ENCODE measurements around the gene FASLG.

Gene FASLG

DNA sequence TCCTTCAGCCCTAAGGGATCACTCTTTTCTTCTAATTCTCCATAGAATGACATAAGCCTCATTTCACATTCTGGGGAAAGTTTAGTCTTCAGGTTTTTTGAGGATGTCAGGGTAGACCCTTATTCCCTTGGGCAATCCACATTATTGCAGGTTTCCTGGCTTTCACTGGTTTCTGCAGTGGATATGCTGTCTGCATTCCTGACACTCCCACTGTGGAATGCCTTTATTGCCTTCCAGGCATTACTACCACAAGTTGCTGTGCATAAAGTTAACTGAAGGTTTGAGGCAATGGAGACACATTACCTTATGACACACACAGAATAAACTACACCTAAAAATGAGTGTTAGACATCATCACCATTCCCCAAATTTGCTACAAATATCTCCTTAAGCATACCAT lies 12.7 kb downstream of the FASLG start:
- H3K27ac ChIP-seq = no peak overlapping the region
- TF ChIP-seq ZFX (IDR thresholded peaks at IDR 0.05) = no peak
- TF ChIP-seq, protein P1, sequence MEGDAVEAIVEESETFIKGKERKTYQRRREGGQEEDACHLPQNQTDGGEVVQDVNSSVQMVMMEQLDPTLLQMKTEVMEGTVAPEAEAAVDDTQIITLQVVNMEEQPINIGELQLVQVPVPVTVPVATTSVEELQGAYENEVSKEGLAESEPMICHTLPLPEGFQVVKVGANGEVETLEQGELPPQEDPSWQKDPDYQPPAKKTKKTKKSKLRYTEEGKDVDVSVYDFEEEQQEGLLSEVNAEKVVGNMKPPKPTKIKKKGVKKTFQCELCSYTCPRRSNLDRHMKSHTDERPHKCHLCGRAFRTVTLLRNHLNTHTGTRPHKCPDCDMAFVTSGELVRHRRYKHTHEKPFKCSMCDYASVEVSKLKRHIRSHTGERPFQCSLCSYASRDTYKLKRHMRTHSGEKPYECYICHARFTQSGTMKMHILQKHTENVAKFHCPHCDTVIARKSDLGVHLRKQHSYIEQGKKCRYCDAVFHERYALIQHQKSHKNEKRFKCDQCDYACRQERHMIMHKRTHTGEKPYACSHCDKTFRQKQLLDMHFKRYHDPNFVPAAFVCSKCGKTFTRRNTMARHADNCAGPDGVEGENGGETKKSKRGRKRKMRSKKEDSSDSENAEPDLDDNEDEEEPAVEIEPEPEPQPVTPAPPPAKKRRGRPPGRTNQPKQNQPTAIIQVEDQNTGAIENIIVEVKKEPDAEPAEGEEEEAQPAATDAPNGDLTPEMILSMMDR (conservative IDR thresholded peaks at IDR 0.05) = no peak

DNA sequence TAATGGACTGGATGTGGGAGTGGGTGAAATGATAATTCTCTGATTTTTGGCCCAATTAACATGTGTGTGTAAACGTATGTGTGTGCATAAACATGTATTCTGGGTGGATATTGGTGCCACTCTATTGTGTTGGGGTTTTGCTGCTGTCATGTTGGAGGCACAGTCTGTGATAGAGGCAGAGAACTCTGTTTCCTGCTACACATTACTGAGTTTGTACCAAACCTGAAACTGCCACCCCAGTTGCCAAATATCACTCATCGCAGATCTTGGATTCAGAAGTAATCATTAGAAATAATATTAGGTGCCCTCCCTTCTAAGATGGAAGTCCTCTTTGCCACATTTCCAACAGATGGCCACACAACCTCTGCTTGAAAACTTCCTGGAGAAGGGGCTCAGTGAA lies 13.8 kb downstream of the FASLG start:
- H3K27ac ChIP-seq = no peak overlapping the region
- TF ChIP-seq, protein P1 (conservative IDR thresholded peaks at IDR 0.05) = no peak
- no peak for TF ChIP-seq ZFX (IDR thresholded peaks at IDR 0.05)

DNA sequence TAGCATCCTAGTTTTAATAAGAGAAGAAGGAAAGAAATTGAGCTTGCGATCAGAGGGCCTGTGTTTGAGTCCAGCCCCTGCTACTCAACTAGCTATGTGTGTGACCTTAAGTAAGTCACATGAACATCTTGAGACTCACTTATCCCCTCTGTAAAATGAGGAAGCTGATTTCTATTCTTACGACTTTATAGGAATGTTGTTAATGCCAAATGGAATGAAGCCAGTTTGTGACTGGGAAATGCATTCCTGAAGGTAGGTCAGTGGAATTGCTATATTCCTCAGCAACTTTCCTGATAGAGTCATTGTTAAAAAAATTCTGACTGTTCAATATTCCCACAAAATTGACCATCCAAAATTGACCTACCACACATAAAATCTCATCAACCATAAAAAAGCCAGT lies 14.9 kb downstream of the FASLG start:
- TF ChIP-seq ZFX (IDR thresholded peaks at IDR 0.05) = no peak
- TF ChIP-seq, protein P1 (conservative IDR thresholded peaks at IDR 0.05) = no peak
- H3K27ac ChIP-seq = no peak overlapping the region

DNA sequence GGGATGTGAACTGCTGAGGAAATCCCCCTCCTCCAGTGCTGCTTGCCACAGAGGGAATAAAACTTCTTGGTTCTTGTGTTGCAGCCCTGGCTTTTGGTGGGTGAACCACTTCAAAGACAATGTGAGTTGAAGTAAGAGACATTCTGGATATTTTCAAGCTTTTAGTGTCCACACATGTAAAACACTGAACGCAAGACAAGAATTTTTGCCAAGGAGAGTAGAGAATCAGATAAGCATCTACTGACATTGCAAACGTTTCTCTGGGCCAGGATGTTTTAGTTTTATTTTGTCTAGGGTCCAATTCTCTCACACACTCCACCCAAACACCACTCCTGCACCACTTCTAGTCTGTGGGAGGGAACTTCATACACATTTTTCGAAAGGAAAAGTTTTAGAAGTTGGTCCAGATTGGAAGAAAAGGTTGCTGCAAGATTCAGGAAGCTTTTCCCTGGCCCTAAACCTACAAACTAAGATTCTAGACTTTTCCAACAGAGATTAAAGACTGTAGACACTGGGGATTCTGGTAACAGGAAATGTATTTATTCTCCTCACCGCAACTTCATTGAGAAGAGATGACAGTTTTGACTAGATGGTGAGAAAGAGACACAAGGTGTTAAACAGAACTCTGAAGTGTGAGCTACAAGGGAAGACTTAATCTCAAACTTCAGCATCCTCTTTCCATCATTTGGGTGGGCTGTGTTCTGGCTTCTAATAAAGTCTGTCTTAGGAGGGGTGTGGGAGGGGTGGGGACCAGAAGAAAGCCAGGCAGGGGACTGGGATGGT lies 16.1 kb downstream of the FASLG start:
- H3K27ac ChIP-seq = no peak overlapping the region
- no peak for TF ChIP-seq ZFX (IDR thresholded peaks at IDR 0.05)
- TF ChIP-seq, protein P1 (conservative IDR thresholded peaks at IDR 0.05) = no peak

DNA sequence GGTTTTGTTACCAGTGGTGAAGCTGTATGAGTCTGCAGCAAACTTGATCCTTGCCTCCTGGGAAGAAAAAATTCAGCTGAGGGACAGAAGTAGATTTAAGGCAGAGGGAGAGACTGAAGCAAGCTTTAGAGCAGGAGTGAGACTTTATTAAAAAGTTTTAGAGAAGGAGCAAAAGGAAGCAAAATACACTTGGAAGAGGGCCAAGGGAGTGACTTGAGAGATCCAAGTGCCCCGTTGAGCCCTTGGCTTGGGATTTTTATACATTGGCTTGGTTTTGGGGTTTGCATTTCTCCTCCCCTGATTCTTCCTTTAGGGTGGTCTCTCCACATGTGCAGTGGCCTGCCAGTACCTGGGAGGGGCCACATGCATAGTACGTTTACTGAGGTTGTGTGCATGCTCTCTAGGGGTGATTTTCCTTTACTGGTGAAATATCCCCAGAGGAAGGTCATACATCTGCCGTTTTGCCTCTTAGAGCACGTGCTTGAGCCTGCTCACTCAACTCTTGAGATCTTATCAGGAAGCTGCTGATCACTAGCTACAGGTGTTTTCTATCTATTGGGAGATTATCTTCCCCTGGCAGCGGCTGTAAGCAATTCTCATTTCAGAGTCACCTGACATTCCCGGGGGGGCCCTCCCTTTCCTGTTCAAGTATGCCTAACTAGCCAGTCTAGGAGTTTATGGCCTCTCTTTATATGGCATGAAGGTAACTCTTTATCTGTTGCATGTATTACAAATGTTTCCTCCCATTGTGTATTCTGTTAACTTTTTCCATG lies 20.3 kb downstream of the FASLG start:
- H3K27ac ChIP-seq = no peak overlapping the region
- TF ChIP-seq, protein P1 (conservative IDR thresholded peaks at IDR 0.05) = no peak
- no peak for TF ChIP-seq ZFX (IDR thresholded peaks at IDR 0.05)

DNA sequence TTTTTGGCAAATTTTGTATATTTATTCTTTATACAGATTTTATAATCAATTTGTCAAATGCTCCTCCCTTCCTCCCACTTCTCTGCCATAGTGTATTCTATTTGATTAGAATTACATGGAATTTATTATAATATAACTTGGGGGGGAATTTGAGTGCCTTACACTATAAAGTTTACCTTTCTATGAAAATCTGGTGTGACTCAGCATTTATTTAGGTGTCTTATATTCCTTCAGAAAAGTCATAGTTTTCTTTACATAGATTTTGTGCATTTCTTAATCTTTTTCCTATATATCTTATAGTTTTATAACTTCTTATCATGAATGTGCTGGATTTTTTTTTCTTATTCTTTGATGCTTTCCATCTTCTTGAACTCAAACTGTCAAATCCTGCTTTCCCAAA lies 21.3 kb downstream of the FASLG start:
- no peak overlapping the region for H3K27ac ChIP-seq
- TF ChIP-seq, protein P1 (conservative IDR thresholded peaks at IDR 0.05) = no peak
- no peak for TF ChIP-seq ZFX (IDR thresholded peaks at IDR 0.05)

DNA sequence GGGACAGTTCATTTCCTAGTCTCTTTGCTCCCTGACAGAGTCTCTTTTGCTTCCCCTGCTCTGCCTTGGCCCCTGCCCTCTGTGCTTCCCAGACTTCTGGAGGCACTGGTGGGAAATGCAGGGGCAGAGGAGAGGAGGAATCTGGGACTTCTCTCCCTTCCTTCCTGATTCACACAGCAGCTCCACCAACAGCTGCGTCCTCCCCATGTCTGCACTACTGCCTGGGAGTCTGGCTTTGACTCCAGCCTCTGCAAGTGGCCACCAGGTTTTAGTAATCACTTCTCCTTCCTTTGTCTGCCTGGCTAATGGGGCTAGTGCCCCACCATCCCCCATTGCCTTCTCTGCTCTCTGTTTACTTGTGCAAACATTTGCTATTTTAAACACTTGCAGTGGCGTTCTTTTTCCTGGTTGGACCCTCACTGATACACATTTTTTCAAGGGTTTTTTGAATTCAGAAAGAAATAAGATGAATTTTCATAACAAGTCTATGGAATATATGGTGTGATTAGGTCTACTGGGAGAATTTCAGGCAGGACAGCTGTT lies 21.9 kb downstream of the FASLG start:
- no peak for TF ChIP-seq ZFX (IDR thresholded peaks at IDR 0.05)
- TF ChIP-seq, protein P1 (conservative IDR thresholded peaks at IDR 0.05) = no peak
- H3K27ac ChIP-seq = no peak overlapping the region
